GM21381 (cell line): ENCODE data around the gene LHX8.
"Not testable (repeated sequence)": the region's sequence is repeated elsewhere in the genome, so short reads cannot be mapped to it uniquely, and the experiment has no call there.

Source experiments
- ATAC-seq: cut with Tn5 transposase; IDR thresholded peaks from one replicate; pipeline ENCODE4 v1.9.1; 2021; ENCODE audit warnings: mild to moderate bottlenecking, moderate library complexity; ENCODE audit not compliant: unreplicated experiment

The LHX8 gene

DNA sequence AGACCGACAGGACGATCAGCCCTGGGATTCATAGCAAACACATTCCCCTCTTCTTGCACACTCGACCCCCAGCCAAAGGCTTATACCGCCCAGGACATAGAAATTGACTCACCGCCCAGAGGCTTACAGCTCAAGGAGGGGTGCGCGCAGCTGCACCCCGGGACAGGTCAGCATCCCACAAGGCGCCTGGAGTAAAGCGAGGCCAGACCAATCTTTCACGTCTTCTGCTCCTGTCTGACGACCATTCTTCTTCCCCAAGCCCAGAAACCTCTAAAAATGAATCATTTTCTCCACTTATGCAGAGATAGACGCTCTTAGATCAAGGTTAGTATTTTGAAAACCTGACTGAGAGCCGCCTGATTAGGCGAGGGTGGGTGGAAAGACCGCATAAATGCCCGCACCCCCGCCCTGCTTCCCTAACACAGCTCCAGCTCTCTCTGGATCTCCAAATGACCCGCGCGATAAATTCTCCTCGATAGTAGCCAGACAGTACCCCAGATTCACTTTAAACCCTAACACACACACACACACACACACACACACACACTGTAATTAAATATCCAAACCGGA lies 1.9 kb upstream of the LHX8 start:
- ATAC-seq = no peak

DNA sequence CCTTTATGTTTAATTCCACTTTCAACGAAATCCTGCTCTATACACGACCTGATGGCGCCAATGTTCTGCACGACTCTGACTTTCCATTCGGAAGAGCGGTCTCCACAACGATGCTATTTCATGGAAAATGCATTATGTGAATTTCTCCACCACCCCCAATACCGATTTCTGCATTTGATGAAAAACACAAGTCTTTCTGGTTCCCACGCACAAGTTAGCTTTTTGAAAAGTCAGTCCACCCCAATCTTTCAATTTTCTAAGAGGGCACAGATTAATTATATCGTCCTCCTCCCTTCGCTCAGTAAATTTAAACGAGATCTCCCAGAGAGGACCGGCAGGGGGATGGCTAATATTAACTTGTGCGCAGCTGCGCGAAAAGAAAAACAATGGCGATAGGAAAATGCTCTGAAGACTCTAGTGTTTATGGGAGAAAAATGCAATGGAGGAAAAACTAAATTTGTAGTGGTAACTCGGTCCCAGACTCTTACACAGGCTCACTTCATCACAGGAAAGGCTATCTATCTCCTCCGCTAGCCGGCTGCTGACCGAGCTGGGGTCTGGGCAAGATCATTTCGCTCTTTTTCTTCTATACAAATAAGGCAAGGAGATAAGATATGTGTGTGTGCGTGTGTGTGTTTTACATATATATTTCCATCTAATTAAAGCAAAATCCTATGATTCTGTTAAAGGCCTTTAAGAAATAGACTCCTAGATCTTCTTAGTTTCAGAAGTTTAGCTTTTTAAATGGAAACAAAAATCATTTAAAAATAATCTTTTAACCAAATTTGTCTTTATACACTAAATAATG lies 1.2 kb upstream of the LHX8 start:
- ATAC-seq = no peak

DNA sequence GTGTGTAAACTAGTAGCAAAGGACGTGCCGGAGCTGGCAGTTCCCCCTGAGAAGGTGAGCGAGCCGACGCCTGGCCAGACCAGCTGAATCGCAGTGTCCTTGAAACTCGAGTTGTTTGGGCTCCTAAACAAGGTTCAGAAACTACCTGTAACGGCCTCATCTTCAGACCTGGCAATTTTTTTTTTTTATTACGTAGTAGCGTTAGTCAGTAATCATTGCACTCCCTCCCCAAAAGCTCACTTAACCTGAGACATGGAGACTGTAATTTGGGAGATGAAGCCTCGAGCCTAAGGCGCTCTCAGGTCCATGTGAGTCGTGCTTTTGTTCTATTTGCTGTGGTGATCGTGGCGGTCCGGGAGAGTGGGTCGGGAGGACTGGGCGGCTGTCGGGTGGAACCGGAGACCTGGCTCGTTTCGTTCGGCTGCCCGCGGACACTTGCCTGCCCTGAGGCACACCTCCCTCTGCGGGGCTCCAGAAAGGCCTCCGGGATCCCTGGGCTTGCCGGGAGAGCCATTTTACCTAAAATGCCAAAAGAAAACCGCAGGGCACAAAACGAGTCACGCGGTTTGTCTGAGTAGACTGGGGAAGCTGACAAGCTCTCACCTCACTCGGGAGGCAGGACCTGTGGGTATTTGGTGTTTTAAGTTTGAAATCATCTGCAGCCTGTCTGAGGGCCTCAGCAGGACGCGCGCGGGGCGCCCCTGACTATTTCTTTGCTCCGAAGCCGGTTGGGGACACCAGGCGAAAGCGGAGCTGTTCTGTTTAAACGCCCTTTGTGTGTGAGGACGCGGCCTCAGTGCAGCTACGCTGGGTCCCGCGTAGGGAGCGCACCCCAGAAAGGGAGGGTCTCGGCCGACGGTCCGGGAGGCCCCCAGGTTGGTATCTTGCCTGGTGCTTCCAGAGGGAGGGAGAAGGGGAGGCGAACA lies 722 bp downstream of the LHX8 start:
- ATAC-seq = no peak

DNA sequence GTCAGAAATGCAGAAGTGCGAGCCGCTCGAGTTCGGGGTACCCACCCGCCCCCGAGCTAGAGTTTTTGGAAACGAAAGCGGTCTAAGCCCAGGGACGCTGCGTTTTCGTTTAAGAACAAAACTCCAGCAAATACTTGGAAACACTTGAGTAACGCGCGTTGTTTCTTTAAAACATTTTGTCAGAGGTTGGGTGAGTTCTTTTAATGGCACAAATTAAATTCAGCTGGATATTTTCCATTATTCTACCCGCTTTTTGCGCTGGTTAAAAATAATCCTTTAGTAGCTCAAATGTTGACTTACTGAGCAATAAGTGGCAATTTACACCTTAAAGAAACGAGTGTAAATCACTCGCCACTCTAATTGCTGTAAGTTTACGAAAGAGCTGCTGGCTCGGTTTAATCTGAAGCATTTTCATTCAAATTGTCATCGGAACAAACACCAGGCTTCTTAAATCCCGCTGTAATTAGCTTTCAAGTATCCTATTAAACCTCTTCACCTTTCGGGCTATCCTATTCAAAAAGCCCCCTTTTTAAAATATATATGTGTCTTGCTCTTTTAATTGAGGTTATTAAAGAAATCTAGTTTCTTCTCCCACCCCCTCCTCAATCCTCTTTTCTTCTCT lies 1.5 kb downstream of the LHX8 start:
- no peak for ATAC-seq

DNA sequence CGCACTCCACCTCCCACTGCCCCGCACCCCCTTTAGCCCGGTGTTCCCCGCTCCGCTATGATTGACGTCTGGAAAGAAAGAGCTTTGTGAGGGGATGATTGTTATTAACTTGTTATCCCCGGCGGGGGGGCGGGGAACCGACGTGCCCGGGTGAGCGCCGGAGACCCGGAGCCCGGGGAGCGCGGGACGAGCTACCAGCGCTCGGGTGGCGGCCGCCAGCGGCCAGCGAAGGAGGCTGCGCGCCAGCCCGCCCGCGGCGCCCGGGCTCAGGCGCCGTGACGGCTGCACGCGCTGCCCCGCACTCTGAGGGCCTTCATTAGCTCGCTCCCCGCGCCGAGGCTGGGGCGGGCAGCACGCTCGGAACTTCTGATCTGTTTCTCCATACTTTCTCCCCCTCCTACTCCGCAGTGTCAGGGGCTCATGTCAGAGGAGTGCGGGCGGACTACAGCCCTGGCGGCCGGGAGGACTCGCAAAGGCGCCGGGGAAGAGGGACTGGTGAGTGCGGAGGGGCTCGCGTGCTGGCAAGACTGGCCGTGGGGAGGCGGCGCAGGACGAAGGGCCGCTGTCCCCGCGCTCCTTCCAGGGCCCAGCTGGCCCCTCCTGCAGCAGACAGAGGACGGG lies 2.1 kb downstream of the LHX8 start:
- ATAC-seq = no peak

DNA sequence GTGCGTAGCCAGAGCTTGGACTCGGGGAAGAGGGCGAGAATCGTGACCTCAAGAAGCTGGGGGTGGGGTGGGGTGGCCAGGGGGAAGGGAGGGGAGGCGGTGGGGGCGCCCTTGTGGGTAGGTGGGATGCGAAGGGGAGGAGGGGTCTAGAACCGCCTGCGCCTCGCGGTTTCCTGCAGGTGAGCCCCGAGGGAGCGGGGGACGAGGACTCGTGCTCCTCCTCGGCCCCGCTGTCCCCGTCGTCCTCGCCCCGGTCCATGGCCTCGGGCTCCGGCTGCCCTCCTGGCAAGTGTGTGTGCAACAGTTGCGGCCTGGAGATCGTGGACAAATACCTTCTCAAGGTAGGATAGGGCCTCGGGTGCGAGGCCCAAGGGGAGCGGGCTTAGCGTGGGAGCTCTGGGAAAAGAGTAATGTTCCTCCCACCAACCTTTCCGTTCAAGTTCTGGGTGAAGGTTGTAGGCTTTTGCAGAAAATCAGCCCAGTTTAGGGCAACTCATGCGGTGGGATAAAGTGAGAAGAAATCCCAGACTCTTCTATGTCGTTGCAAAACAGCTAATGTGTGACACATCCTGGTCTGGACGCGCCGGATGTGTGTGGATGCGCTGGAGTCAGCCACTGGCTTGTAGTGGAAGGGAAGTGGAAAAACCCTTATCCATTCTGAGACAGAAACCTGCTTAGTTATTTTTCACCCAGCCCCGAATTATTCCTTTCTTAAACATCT lies 2.9 kb downstream of the LHX8 start:
- no peak for ATAC-seq

DNA sequence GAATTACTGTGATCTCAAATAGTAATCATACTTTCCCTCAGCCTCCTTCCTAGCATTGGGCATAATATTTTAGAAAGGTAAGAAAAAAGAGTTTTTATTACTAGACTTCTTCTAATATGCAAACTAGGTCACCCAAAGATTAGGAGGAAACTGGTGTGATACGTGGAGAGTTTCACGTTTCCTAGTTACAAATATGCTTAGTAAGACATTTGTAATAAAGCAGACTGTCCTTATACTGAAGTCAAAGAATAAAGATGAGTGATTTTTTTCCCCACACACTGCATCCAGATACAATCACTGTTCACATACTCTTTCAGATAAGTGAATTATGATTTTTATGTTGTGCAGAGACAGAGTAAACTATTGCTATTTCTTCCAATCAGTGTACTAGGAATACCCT lies 17.9 kb downstream of the LHX8 start:
- ATAC-seq = no peak

DNA sequence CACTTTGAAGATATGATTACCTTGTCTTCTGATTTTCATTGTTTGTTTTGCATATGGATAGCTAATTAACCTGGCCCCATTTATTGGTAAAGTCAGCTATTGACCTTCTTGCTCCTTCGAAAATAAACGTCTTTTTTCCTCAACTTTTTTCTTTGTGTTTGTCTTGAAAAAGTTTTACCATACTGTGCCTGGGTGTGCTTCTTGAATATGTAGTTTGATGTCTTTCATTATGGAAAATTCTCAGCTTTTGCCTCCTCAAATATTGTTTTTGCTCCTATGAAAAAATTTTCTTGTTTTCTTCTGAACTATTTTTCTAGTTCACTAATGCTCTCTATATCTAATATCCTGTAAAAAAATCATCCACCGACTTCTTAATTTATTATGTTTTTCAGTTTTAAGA lies 25.0 kb downstream of the LHX8 start:
- no peak for ATAC-seq

DNA sequence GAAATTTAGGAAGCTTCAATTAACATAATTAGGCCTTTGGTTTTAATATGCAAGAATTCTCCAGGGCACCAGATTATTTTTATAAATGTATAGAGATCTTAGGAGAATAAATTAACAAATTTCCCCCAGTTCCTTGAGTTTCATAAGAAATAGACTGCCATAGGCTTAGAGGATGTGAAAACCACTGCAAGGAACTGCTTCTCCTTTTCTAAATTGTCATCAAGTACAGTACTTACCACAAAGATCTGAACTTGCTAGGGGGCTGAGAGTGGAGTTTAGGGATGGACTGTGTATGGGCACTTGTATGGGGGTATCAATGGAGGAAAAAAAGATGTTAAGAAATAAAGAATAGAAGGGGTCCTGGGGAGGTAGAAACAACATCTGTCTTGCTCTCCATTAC lies 31.1 kb downstream of the LHX8 start:
- ATAC-seq = no peak

DNA sequence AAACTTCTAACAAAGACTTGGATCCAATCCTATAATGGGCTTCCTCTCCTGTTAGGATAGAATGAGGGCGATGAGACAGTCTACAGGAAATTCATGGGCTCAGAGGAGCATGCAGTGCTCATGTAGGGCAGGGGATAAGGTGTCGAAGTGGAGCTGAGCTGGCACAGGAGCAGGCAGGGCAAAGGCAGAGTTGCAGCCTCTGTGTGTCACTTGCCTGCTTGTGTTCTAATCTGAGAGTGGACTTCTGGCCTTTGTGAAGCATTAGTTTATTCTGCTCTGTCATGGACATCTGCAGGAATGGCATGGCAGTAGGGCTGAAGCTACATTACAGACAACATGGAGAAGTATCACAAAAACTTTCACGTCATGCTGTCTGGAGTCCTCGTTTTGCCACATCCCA lies 32.6 kb downstream of the LHX8 start:
- no peak for ATAC-seq

DNA sequence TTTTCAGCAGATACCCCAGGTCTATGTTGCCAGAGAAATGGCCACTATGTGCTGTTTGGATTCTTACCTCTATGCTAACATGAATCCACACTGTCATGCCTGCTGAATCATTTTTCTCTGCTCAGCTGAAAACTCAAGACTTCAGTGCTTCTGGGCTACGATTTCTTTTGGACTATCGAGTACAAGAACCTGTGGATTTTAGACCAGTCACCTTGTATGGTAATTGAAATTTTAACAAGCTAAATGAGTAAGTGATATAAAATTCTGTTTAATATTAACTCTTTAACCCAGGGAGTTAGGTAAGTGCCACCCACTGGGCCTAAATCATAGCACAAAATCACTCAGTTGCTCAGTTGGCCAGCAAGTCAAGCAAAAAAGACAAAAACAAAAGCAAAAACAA lies 35.8 kb downstream of the LHX8 start:
- ATAC-seq = no peak

DNA sequence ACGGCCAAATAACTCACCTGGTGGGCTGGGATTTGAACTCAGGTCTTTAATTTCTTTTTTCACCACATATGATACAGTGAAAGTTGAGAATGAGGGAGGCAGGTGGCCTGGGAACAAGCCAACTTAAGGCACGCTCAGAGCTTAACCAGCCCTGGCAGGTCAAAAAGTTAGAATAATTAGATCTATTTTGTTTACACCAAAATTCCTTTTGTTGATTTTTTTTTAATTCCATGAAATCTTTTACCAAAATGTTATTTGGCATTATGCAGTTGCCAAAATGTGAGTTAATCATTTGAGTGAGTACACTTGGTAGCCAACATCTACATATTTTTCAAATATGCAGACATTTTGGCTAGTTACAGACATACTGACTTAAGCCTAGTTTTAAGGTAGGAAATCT lies 36.8 kb downstream of the LHX8 start:
- no peak for ATAC-seq

GRCh38 chr1:75171876-75172275 lies 37.7 kb downstream of the LHX8 start:
- ATAC-seq = no peak

GRCh38 chr1:75172556-75172955 lies 38.4 kb downstream of the LHX8 start:
- no peak for ATAC-seq

- no peak for ATAC-seq
Measured at GRCh38 chr1:75174031-75174760, 40.0 kb downstream of the LHX8 start.

DNA sequence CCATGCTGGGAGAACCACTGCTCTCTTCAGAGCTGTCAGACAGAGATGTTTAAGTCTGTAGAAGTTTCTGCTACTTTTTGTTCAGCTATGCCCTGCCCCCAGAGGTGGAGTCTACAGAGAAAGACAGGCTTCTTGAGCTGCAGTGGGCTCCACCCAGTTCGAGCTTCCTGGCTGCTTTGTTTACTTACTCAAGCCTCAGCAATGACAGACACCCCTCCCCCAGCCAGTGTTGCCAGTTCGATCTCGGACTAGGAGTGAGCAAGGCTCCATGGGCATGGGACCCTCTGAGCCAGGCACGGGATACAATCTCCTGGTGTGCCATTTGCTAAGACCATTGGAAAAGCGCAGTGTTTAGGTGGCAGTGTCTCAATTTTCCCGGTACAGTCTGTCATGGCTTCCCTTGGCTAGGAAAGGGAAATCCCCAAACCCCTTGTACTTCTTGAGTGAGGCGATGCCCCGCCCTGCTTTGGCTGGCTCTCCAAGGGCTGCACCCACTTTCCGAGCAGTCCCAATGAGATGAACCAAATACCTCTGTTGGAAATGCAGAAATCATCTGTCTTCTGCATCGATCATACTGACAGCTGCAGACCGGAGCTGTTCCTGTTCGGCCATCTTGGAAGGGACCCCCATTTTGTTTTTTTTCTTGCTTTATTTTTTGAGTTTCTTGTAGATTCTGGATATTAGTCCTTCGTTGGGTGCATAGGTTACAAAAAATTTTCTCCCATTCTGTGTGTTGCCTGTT lies 47.2 kb downstream of the LHX8 start:
- ATAC-seq = not testable (repeated sequence)

- ATAC-seq = no peak
Measured at GRCh38 chr1:75188892-75189291, 54.7 kb downstream of the LHX8 start.

DNA sequence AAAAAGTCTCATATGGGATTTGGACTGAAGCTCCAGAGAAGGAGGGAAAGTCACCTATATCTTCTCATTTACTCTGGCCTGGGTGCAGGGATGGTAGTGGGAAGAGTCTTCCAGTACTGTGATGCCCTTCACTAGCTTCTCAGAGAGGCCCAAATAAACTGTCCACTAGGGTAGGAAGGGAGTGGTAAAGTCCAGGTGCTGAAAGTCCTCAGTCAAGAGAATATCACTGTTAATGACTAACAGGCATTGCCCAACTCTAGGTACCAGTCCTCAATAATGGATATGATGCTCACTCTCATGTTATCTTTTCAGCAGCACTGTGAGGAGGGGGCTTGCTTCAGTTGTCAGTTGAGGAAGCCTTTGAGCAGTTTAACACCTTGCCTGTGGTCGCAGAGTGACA lies 64.0 kb downstream of the LHX8 start:
- ATAC-seq = no peak

- ATAC-seq = no peak
Measured at GRCh38 chr1:75198761-75199160, 64.6 kb downstream of the LHX8 start.
